HG03469 (cell line): ENCODE results near the gene CXCL12.

ENCODE experiments used
- ATAC-seq: cut with Tn5 transposase; IDR thresholded peaks from one replicate; pipeline ENCODE4 v1.9.1; 2021; ENCODE audit warnings: mild to moderate bottlenecking, moderate library complexity, moderate number of reproducible peaks; ENCODE audit not compliant: unreplicated experiment

CXCL12 gene

DNA sequence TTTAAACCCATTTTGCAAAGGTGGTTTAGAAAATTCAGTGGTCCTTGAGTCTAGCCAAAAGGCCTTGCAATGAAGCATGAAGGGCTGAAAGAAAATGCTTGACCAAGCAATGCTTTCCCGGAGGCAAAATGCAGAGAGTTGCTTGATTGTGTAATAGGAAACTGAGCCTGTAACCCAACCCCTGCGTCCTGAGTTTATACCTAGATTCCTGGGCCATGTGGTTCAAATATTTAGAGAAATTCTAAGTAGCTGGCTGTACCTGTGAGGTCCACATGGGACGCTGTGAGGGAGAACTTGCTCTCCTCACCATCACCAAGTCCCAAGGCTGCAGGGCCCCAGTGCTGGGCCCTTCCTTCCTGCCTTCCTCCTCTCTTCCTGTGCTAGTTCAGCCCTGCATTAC, 45.7 kb downstream of the CXCL12 start:
- no peak for ATAC-seq

DNA sequence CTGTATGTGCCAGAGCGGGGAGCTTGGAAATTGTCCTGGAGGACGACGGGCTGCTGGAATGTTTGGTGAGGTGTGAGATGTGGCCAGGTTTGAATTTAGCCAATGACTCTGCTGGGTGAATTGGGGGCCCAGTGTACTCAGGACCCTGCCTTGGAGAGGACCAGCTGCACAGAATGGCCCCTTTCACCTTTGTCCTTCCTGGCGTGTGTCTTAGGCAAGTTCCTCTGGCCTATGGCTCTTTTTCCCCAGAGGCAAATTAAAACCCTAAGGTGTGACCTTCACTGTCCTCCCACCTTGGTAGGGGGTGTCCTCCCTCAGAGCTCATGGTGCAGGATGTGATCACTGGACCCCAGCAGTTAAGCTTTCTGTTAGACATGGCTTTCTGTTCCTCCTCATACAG, 47.8 kb downstream of the CXCL12 start:
- no peak for ATAC-seq

GRCh38 chr10:44335330-44336021, 49.4 kb downstream of the CXCL12 start:
- ATAC-seq: no peak

DNA sequence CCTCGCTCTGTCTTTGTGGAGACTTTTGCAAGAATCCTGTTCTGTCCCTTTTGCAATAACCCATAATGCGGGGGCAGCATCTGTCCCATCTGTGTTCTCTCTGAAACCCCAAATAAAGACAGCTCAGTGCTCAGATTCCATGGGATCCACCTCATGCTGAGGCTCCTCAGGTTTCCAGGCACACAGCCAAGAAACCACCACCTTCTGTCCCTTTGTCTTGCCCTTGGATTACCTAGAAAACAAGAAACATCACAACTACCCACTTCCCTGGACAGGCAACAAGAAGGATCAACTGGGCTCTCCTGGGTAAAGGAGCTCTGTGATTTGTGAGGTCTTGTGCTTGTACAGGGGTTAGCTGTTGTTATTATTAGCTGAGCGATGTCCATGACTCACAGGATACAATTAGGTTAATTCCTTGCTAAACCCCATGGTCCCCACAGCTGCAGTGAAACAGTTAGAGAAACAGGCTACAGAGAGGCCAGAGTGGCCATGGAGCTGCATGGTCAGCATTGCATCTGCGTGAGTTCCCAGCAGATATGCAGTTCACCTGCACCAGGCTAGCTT, 50.2 kb downstream of the CXCL12 start:
- ATAC-seq: no peak

DNA sequence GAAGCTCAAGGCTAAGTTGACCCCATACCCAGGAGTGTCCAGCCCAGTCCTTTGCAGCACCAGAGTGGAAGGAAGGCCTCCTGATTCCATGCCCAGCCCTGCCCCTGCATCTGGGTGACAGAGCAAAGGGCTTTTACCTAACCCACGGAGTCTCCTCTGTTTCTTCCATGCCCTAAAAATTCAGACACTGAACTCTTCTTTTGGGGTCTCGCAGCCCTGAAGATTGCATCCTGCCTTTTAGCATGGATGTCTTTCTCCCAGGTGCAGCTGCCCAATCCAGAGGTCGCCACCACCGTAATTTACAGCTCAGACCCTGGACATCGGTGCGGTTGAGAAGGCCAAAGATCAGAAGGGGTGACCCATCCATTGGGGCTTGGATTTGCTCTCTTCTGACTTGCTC, 50.8 kb downstream of the CXCL12 start:
- ATAC-seq: no peak

- ATAC-seq: no peak
Observed at GRCh38 chr10:44333511-44333910, 51.4 kb downstream of the CXCL12 start.

GRCh38 chr10:44332465-44332864, 52.4 kb downstream of the CXCL12 start:
- no peak for ATAC-seq

GRCh38 chr10:44330431-44330830, 54.5 kb downstream of the CXCL12 start:
- ATAC-seq: no peak

DNA sequence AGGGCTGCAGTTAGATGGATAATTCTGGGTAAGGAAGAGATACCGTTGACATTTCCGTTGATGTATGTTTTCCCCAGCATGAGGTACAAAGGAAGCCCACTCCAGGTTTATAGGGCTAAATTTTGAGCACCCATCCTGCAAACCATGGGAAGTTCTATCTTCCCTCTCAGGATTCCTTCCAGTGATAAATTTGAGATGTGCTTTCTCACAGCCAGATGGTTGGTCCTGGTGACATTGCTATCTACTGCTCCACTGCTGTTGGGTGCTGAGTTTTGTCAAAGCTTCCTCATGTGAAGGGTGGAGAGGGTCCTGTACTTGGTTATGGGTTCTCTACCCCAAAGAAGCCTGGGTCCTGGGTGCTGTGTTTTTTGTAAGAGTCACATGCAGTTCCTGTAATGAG, 57.4 kb downstream of the CXCL12 start:
- ATAC-seq: no peak
